ENCODE measurements around the gene PHAF1. TPM values are rescaled to one million over a fixed set of nuclear protein-coding genes. Genes with fewer than 3 reads are reported as not detected.

Gene PHAF1
- total and polyA plus RNA-seq, 2 of the 8 experiments (the other 6 are each of a cell fraction or from before 2014, with no cell fraction given): 18.6 to 26.4 TPM

- no peak for TF ChIP-seq TCF12 (IDR thresholded peaks at IDR 0.05; ENCODE audit: low read depth, low read length)
- TF ChIP-seq EGR1 (IDR thresholded peaks at IDR 0.05; ENCODE audit: borderline replicate concordance, low read depth, low read length): no peak
- no peak for TF ChIP-seq KDM5A (IDR thresholded peaks at IDR 0.05; ENCODE audit: low read length)
Observed at GRCh38 chr16:67176662-67177061, 66.9 kb downstream of the PHAF1 start (continued).

Measured in H1 (cell line).